PC-3 (cell line): ENCODE results near the gene KIT.

Experiments
- CTCF ChIP-seq: fragments of 300-600 bp; sonication (generic); conservative IDR thresholded peaks from 2 replicates; pipeline ENCODE4 v1.5.1; 2017; ENCODE audit warnings: antibody characterized with exemption, low read depth, mild to moderate bottlenecking, low read length
- EZH2 ChIP-seq: fragments of 300-600 bp; sonication (generic); IDR thresholded peaks from one replicate; pipeline ENCODE4 v1.6.1; 2017; ENCODE audit warnings: antibody characterized with exemption, mild to moderate bottlenecking, low read length; ENCODE audit not compliant: unreplicated experiment

GRCh38 chr4:54676658-54677057, 18.9 kb downstream of the KIT start:
- TF ChIP-seq CTCF (no peak), EZH2 (no peak)
